HG03097 (cell line): ENCODE results near the gene FOXN3.
"Not testable (repeated sequence)": the region's sequence is repeated elsewhere in the genome, so short reads cannot be mapped to it uniquely, and the experiment has no call there.

Experiments
- ATAC-seq: cut with Tn5 transposase; IDR thresholded peaks from one replicate; pipeline ENCODE4 v1.9.1; 2021; ENCODE audit not compliant: unreplicated experiment, low FRiP score

FOXN3 gene

GRCh38 chr14:89309670-89310177, 107.3 kb downstream of the FOXN3 start:
- no peak for ATAC-seq

- ATAC-seq, result no peak
Observed at GRCh38 chr14:89308232-89308959, 108.6 kb downstream of the FOXN3 start.

- ATAC-seq, result no peak
Observed at GRCh38 chr14:89307409-89307808, 109.6 kb downstream of the FOXN3 start.

DNA sequence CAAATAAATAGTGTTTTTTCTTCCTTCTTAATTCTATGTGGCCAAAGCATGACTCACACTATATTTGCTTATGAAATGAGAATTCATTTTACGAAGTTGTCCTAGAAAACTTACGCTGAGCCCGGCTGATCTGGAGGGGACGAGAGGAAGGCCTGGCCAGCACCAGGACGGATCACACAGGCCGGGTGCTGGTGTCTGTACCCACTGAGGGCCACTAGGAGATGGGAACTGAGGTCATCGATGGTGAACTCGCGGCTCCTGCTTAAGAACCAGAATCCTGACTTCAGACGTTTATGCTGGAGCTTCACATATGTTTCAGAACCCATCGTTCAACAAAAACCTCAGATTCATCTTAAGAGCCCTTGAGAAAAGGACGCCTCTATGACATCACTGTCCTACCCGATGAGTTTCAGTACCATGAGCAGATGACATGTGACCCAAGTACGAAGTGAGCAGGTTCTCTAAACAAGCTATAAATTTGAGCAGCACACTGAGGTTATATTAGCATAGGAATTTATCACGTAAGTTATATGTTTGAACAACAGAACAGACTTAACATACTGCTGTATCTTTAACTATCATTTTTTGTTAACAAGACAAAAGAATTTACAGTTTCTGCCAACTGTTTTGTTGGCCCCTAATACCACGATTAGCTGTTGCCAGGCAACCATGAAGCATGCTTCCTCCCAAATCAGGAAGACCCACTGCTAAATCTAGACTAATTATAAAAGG, 111.9 kb downstream of the FOXN3 start:
- peak; percentile 41 for ATAC-seq

DNA sequence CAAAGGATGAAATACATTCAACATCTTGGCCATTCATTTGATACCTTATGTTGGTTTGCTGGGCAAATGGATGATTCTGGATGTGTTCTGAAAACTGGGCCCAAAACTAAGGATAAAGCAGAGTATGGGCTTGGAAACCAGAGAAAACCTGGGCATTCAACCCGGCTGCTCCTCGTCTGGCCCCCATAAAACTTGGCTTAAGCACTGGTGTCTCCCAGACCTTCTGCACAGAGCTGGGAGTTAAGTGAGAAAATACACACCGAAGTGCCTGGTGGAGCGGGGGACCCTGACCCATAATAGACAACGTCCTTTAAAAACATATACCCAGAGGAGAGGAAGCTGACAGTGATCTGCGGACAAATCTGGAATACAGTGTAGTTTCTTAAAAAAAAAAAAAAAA, 112.5 kb downstream of the FOXN3 start:
- no peak for ATAC-seq

DNA sequence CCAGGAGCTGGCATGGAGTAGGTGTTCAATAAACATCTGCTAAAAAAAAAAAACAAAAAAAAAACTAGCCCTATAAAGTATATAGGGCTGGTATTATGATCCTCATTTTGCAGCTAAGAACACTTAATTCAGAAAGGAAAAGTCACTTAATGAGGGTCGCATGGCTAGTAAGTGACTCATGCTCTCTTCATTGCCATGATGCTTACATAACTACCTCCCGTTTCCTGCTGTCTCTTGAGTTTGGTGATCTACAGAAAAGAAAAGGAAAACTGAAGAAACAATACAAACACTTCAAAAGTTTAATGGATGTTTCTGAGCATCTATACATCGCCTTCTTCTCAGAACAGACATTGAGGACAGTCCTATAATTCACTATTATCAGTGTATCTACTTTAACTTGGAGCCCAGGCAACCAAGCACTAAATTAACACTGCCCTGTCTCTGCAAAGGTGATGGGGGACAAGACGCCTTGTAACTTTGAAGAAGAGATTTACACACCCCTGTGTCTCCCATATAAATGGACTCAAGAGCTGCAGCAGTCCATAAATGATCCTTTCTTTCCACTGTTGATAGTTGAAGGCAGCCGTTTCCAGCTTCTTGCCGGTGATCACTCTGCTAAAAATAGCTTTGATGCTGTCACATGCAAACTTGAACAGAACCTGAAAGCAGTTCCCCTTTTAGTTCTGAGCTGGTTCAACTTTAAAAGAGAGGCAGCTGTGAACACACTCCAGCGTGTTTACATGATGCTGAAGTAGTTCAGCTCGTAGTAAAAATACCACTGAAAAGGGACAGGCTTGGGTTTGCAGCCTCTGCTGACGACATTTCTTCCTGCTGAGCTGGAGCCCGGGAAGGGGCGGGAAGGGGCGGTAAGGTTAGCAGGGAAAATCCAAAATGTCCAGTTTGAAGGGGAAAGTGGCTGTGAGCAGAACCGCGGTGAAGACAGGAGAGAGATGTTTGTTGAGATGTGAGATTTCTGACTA, 113.3 kb downstream of the FOXN3 start:
- peak; percentile 65 for ATAC-seq

GRCh38 chr14:89302396-89302950, 114.6 kb downstream of the FOXN3 start:
- ATAC-seq, result no peak

GRCh38 chr14:89299587-89299986, 117.4 kb downstream of the FOXN3 start:
- ATAC-seq, result no peak

DNA sequence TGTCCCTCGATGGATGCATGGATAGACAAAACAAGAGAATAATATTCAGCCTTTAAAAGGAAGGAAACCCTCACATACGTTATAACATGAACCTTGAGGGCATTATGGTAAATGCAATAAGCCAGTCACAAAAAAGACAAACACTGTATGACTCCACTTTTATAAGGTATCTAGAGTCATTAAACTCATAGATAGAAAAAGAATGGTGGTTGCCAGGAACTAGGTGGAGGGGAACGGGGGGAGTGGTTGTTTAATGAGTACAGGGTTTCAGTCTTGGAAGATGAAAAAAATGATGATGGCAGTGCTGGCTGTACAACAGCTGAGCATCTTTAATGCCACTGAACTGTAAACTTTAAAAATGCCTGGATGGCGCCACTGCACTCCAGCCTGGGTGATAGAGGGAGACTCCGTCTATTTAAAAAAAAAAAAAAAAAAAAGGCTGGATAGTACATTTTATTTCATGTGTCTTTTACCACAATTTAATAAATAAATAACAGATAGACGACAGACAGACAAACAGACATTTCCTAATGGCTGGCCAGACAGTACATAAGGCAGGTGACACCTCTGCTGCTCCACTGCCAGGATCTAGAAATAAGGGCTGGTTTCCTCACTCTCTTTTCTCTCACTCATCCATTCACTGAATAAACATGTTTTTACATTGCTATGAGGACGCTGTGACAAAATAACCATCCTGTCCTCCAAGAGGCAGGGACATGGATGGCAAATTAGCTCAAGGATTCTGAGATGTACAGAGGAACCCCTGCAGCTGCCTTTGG, 118.8 kb downstream of the FOXN3 start:
- no peak for ATAC-seq

DNA sequence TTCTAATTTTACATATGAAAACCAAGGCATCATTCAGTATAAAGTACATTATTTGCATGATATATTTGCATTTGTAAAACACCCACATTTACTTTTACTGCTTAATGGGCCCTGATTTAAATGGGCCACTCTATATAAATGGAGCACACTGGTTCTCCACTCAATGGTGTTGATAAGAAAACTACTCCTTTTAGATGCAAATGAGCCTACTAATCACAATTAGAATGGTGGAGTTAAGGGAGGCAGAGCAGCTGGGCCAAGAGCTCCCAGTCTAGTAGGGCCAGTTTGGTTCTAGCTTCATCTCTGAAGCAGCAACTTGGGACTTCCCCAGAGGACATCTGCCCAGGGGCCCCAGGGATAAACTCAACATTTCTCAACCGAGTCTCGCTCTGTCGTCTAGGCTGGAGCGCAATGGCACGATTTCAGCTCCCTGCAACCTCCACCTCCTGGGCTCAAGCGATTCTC, 120.7 kb downstream of the FOXN3 start:
- ATAC-seq, result no peak

DNA sequence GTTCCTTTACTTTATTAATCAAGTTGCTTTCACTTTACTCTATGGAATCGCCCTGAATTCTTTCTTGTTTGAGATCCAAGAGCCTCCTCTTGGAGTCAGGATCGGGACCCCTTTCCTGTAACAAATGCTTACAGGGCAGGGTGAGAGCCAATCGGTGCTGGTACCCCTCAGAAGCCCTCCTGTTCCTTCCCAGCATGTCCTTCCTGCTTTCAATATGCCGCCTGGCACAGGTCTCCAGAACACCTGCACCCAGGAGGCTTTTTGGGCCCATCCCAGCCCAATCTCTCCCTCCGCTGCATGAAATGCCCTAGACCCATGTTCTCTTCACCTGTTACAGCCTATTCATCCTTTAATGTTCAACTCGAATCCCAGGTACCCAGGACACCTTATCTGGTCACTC, 122.2 kb downstream of the FOXN3 start:
- ATAC-seq, result no peak

DNA sequence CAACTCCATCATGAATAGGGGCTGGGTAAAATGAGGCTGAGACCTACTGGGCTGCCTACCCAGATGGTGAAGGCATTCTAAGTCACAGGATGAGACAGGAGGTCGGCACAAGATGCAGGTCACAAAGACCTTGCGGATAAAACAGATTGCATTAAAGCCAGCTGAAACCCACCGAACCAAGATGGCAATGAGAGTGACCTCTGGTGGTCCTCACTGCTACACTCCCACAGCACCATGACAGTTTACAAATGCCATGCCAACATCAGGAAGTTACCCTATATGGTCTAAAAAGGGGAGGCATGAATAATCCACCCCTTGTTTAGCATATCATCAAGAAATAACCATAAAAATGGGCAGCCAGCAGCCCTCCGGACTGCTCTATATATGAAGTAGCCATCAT, 122.6 kb downstream of the FOXN3 start:
- ATAC-seq, result not testable (repeated sequence)

DNA sequence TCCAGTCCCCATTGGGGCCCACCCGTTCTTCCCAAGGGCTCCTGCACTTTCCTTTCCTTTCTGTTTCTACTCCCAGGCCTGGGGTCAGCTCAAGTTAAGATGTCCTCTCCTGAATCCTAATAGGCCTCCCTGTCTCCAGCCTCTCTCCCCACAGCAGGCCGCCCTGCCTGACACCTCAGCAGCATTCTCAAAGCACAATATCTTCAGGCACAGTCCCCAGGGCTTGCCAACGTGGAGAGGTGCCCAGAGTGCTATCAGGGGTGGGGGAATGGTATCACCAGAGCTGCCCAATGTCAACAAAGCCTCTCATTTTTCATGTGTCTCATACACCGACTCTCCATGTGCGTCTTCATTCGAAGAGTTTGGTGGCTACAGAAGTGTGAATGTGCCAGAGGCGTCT, 123.0 kb downstream of the FOXN3 start:
- no peak for ATAC-seq

GRCh38 chr14:89293314-89293916, 123.6 kb downstream of the FOXN3 start:
- ATAC-seq, result no peak

DNA sequence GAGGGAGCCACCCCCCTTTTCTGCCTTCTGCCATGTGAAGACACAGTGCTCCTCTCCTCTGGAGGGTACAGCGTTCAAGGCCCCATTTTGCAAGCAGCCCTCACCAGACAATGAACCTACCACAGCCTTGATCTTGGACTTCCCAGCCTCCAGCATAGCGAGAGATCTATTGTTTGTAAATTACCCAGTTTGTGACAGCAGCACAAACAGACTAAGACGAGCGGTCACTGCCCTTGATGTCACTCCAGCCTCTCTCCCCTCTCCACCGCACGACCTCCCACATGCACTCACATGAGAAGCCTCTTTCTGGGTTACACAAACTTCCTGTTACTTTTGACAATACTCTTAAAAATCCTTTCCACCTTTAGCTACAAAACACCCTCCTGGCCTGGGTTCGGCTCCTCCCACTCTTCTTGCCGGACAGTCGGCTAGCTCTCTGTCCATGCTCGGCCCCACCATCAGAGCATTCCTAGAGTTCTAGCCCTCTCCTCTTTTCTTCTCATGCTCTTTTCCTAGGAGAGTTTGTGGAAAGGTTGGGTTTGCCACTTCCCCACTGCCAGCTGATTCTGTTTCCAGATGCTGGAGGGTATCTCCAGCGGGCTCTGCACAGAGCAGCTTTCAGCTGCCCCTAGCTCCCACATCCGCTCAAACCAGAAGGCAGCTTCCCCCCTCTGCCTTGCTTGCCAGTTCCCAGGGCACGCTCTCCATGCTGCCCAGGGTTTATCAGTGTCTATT, 124.3 kb downstream of the FOXN3 start:
- no peak for ATAC-seq

GRCh38 chr14:89291351-89291940, 125.6 kb downstream of the FOXN3 start:
- no peak for ATAC-seq

- no peak for ATAC-seq
Observed at GRCh38 chr14:89290813-89291212, 126.2 kb downstream of the FOXN3 start.

- no peak for ATAC-seq
Observed at GRCh38 chr14:89289477-89289876, 127.6 kb downstream of the FOXN3 start.
